Ascending aorta (tissue), 2 donors: ENCODE results near the gene MON2. TPM values are rescaled to one million over a fixed set of nuclear protein-coding genes. Genes with fewer than 3 reads are reported as not detected.

Experiments used
- DNase-seq, 2 donors: peaks; one replicate each; pipeline ENCODE4 v3.0.0-alpha.2; 2019; ENCODE audit warnings: low spot score in 2 of 2
- H3K27ac ChIP-seq, 2 donors: fragments of 200-600 bp; sonication (generic); one replicate each; pipeline ENCODE4 v1.5.1; 2016 to 2017; ENCODE audit warnings: mild to moderate bottlenecking in 1 of 2
- H3K27me3 ChIP-seq: fragments of 200-600 bp; sonication (generic); one replicate; pipeline ENCODE4 v1.5.1; 2017
- H3K36me3 ChIP-seq, 2 donors: fragments of 200-600 bp; sonication (generic); one replicate each; pipeline ENCODE4 v1.5.1; 2016
- H3K4me1 ChIP-seq, 2 donors: fragments of 200-600 bp; sonication (generic); one replicate each; pipeline ENCODE4 v1.5.1; 2016 to 2017; ENCODE audit warnings: mild to moderate bottlenecking in 1 of 2
- H3K4me3 ChIP-seq, 2 donors: fragments of 200-600 bp; sonication (generic); one replicate each; pipeline ENCODE4 v1.5.1; 2016 to 2017; ENCODE audit warnings: mild to moderate bottlenecking in 1 of 2
- H3K9me3 ChIP-seq, 2 donors: fragments of 200-600 bp; sonication (generic); one replicate each; pipeline ENCODE4 v1.5.1; 2016
- intact Hi-C: fragments of 100-400 bp; cut with DNase I; formaldehyde crosslinking; loops from one replicate; pipeline ENCODE4 v1.15.1; 2023
- total RNA-seq: library from RNA; depleted of rRNA; stranded (reverse); fragments of >200 nt; gene quantifications from one replicate; pipeline ENCODE4 v1.1.0, GENCODE V29; 2016
- TF ChIP-seq, protein P1 (sequence below), 3 experiments: fragments of 200-600 bp in 2 of 3; fragments of 450-650 bp in 1 of 3; sonication (generic) in 2 of 3; IDR thresholded peaks; one replicate each; pipeline ENCODE4 v1.5.1; 2016 to 2019; ENCODE audit warnings: antibody characterized with exemption in 3 of 3, mild to moderate bottlenecking in 1 of 3, moderate library complexity in 1 of 3

The MON2 gene
- total RNA-seq, 1 donor from 2014 or later, result 14.4 TPM

DNA sequence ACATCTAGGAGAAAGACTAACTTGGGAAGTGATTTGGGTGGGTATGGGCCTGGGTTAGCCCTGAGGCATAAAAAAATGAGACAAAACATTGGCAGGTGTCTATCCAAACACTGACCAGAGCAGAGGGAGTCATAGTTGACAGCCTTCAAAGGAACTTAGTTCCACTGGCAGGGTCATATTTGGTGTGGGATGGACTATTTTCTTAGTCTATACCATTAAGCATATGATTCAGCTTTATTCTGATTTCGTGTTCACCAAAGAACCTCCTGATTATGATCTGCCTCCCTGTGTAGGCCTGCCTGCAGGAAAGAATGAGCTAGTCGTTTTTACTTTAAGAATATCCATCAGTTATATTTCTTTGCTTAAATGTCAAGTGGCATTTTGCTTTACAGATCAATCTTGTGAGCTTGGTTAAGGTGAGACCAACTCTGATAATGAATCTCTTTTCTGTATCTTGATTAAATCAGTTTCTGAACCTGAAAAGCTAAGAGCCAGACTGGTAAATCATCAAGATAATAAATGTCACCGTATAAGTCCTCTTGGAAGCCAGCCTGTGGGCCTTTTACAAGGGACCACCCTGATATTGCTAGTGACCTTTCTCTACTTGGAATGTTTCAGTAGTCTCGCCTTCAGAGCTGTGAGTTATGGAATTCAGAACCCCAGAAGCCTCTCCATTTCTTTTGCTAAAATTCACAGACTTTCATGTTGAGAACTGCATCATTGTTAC is 182.9 kb downstream of the MON2 start:
- H3K4me3 ChIP-seq, result no peak overlapping the region
- H3K27ac ChIP-seq, result no peak overlapping the region
- no peaks in the 10 kb centered on the region for H3K4me1 ChIP-seq
- intact Hi-C loops, result no loop called here
- H3K27me3 ChIP-seq, result no peaks in the 10 kb centered on the region
- TF ChIP-seq, protein P1, sequence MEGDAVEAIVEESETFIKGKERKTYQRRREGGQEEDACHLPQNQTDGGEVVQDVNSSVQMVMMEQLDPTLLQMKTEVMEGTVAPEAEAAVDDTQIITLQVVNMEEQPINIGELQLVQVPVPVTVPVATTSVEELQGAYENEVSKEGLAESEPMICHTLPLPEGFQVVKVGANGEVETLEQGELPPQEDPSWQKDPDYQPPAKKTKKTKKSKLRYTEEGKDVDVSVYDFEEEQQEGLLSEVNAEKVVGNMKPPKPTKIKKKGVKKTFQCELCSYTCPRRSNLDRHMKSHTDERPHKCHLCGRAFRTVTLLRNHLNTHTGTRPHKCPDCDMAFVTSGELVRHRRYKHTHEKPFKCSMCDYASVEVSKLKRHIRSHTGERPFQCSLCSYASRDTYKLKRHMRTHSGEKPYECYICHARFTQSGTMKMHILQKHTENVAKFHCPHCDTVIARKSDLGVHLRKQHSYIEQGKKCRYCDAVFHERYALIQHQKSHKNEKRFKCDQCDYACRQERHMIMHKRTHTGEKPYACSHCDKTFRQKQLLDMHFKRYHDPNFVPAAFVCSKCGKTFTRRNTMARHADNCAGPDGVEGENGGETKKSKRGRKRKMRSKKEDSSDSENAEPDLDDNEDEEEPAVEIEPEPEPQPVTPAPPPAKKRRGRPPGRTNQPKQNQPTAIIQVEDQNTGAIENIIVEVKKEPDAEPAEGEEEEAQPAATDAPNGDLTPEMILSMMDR (IDR thresholded peaks at IDR 0.05), result no peak
- H3K9me3 ChIP-seq, result no peaks in the 10 kb centered on the region
- no peaks in the 10 kb centered on the region for H3K36me3 ChIP-seq
- DNase-seq, result no peak

Other genes with a start within 250 kb of the MON2 start
- gene USP15, start 206.4 kb upstream of the MON2 start, total RNA-seq, result 48.2 TPM